GM12878 (cell line): ENCODE measurements around the gene NR6A1. TPM values are rescaled to one million over a fixed set of nuclear protein-coding genes. Genes with fewer than 3 reads are reported as not detected.

ENCODE experiments used
- BHLHE40 ChIP-seq, 2 experiments: fragments of 450-650 bp in 1 of 2; IDR thresholded peaks; 2 replicates each; pipeline ENCODE4 v1.6.1; 2011 to 2017; ENCODE audit warnings: low read depth in 2 of 2, borderline replicate concordance in 1 of 2, improper control_type of control experiment in 1 of 2, low read length in 1 of 2, mild to moderate bottlenecking in 1 of 2
- CHD2 ChIP-seq: IDR thresholded peaks from 2 replicates; pipeline ENCODE4 v1.6.1; 2011; ENCODE audit warnings: low read depth, low read length, improper control_type of control experiment, borderline replicate concordance
- CREM ChIP-seq: IDR thresholded peaks from 2 replicates; pipeline ENCODE4 v1.6.1; 2014; ENCODE audit warnings: antibody characterized with exemption, low read depth
- CTCF ChIP-seq, 3 experiments: IDR thresholded peaks in 2 of 3; conservative IDR thresholded peaks in 1 of 3; 2 replicates each; pipeline ENCODE4 v1.5.1; 2011; ENCODE audit warnings: low read depth in 3 of 3, low read length in 3 of 3, mild to moderate bottlenecking in 3 of 3, control low read depth in 2 of 3, moderate library complexity in 2 of 3, inconsistent platforms in 1 of 3, mixed read lengths in 1 of 3; ENCODE audit not compliant: control insufficient read depth in 2 of 3, insufficient read depth in 1 of 3; ENCODE audit errors: extremely low read depth in 1 of 3
- DPF2 ChIP-seq: fragments of 450-650 bp; IDR thresholded peaks from 2 replicates; pipeline ENCODE4 v1.6.1; 2017; ENCODE audit warnings: mild to moderate bottlenecking
- EED ChIP-seq: sonication (generic); IDR thresholded peaks from 2 replicates; pipeline ENCODE4 v1.6.1; 2016; ENCODE audit warnings: antibody characterized with exemption, low read depth
- FOXM1 ChIP-seq: IDR thresholded peaks from 2 replicates; pipeline ENCODE4 v1.6.1; 2012; ENCODE audit warnings: low read depth, mild to moderate bottlenecking, inconsistent platforms, low read length, moderate library complexity
- NFXL1 ChIP-seq: fragments of 450-650 bp; IDR thresholded peaks from 2 replicates; pipeline ENCODE4 v1.6.1; 2017; ENCODE audit warnings: antibody characterized with exemption, mild to moderate bottlenecking, borderline replicate concordance
- RBBP5 ChIP-seq: fragments of 200-600 bp; sonication (generic); conservative IDR thresholded peaks from 2 replicates; pipeline ENCODE4 v1.6.1; 2016
- SP1 ChIP-seq: IDR thresholded peaks from one replicate; pipeline ENCODE4 v1.6.1; 2011; ENCODE audit warnings: low read depth, low read length
- STAT1 ChIP-seq: fragments of 450-650 bp; conservative IDR thresholded peaks from 2 replicates; pipeline ENCODE4 v1.6.1; 2014; ENCODE audit warnings: antibody characterized with exemption, mild to moderate bottlenecking
- TCF3 ChIP-seq: IDR thresholded peaks from 2 replicates; pipeline ENCODE4 v1.6.1; 2012; ENCODE audit warnings: low read depth, mild to moderate bottlenecking, low read length, borderline replicate concordance; ENCODE audit not compliant: insufficient read depth
- ZBTB11 ChIP-seq: fragments of 450-650 bp; formaldehyde crosslinking; IDR thresholded peaks from 2 replicates; pipeline ENCODE4 v1.5.0; 2022; ENCODE audit warnings: mild to moderate bottlenecking, missing genetic modification characterization
- ZNF207 ChIP-seq: fragments of 450-650 bp; IDR thresholded peaks from 2 replicates; pipeline ENCODE4 v1.6.1; 2014; ENCODE audit warnings: antibody characterized with exemption, mild to moderate bottlenecking, borderline replicate concordance
- polyA plus RNA-seq, 11 experiments: library from polyadenylated mRNA; depleted of rRNA in 4 of 11; unstranded in 6 of 11; stranded (reverse) in 5 of 11; fragments of >200 nt; fragmentation: Nextera tagmentation in 4 of 11; fragmentation: Illumina TruSeq in 1 of 11; extraction: Ambion mirVana in 4 of 11; extraction: Trizol in 1 of 11; gene quantifications; 1 replicate in 1 of 11; 2 replicates in 10 of 11; pipeline versions ENCODE4 v1.2.1 to v1.2.3, GENCODE V29; 2011 to 2016; ENCODE audit warnings: inconsistent platforms in 2 of 11, missing spikeins in 2 of 11, low read depth in 1 of 11
- total RNA-seq, 4 experiments: library from RNA; depleted of rRNA in 3 of 4; stranded (reverse); fragments of >200 nt in 3 of 4; fragmentation: Illumina TruSeq in 1 of 4; extraction: Trizol in 1 of 4; gene quantifications; 2 replicates each; pipeline versions ENCODE4 v1.2.1 to v1.2.3, GENCODE V29; 2013 to 2021
- TF ChIP-seq, protein P1 (sequence below): IDR thresholded peaks from 2 replicates; pipeline ENCODE4 v1.6.1; 2012; ENCODE audit warnings: low read length, inconsistent platforms
- TF ChIP-seq, protein P2 (sequence below): fragments of 450-650 bp; IDR thresholded peaks from 2 replicates; pipeline ENCODE4 v1.6.1; 2018; ENCODE audit warnings: borderline replicate concordance, mild to moderate bottlenecking; ENCODE audit not compliant: partially characterized antibody
- TF ChIP-seq, protein P3 (sequence below): fragments of 450-650 bp; conservative IDR thresholded peaks from 2 replicates; pipeline ENCODE4 v1.6.1; 2017; ENCODE audit warnings: mild to moderate bottlenecking, moderate library complexity

The NR6A1 gene
- total and polyA plus RNA-seq, 10 of the 15 experiments (the other 5 are each of a cell fraction or from before 2014, with no cell fraction given): 1.2 to 9.2 (median 4.6) TPM

GRCh38 chr9:124800306-124801259, 29.5 kb upstream of the NR6A1 start (continued):
- no peak for TF ChIP-seq CTCF (IDR thresholded peaks at IDR 0.05 in 2 of 3, conservative IDR thresholded peaks at IDR 0.05 in 1 of 3; ENCODE audit: control insufficient read depth in 2 of 3, extremely low read depth in 1 of 3, insufficient read depth in 1 of 3, low read depth in 3 of 3, low read length in 3 of 3)
- TF ChIP-seq, protein P1, sequence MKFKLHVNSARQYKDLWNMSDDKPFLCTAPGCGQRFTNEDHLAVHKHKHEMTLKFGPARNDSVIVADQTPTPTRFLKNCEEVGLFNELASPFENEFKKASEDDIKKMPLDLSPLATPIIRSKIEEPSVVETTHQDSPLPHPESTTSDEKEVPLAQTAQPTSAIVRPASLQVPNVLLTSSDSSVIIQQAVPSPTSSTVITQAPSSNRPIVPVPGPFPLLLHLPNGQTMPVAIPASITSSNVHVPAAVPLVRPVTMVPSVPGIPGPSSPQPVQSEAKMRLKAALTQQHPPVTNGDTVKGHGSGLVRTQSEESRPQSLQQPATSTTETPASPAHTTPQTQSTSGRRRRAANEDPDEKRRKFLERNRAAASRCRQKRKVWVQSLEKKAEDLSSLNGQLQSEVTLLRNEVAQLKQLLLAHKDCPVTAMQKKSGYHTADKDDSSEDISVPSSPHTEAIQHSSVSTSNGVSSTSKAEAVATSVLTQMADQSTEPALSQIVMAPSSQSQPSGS: no peak
- TF ChIP-seq CHD2: no peak
- TF ChIP-seq DPF2: 0 out of 2 replicates have a peak, but pooled peaks have one; percentile 32
- TF ChIP-seq ZBTB11 (CRISPR knock-in tag): no peak
- TF ChIP-seq BHLHE40 (IDR thresholded peaks at IDR 0.05; ENCODE audit: borderline replicate concordance in 1 of 2, low read depth in 2 of 2, low read length in 1 of 2): peak in 1 of 2 experiments; percentile 7; a peak in 1 of 4 replicates
- TF ChIP-seq SP1: no peak
- no peak for TF ChIP-seq ZNF207
- no peak for TF ChIP-seq TCF3
- no peak for TF ChIP-seq FOXM1
- no peak for TF ChIP-seq RBBP5
- TF ChIP-seq, protein P2, sequence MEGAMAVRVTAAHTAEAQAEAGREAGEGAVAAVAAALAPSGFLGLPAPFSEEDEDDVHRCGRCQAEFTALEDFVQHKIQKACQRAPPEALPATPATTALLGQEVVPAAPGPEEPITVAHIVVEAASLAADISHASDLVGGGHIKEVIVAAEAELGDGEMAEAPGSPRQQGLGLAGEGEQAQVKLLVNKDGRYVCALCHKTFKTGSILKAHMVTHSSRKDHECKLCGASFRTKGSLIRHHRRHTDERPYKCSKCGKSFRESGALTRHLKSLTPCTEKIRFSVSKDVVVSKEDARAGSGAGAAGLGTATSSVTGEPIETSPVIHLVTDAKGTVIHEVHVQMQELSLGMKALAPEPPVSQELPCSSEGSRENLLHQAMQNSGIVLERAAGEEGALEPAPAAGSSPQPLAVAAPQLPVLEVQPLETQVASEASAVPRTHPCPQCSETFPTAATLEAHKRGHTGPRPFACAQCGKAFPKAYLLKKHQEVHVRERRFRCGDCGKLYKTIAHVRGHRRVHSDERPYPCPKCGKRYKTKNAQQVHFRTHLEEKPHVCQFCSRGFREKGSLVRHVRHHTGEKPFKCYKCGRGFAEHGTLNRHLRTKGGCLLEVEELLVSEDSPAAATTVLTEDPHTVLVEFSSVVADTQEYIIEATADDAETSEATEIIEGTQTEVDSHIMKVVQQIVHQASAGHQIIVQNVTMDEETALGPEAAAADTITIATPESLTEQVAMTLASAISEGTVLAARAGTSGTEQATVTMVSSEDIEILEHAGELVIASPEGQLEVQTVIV: no peak
- no peak for TF ChIP-seq NFXL1
- peak; percentile 21; the same call in 1 of the 2 replicates for TF ChIP-seq EED
- no peak for TF ChIP-seq STAT1
- peak; percentile 95 for TF ChIP-seq CREM
- TF ChIP-seq, protein P3, sequence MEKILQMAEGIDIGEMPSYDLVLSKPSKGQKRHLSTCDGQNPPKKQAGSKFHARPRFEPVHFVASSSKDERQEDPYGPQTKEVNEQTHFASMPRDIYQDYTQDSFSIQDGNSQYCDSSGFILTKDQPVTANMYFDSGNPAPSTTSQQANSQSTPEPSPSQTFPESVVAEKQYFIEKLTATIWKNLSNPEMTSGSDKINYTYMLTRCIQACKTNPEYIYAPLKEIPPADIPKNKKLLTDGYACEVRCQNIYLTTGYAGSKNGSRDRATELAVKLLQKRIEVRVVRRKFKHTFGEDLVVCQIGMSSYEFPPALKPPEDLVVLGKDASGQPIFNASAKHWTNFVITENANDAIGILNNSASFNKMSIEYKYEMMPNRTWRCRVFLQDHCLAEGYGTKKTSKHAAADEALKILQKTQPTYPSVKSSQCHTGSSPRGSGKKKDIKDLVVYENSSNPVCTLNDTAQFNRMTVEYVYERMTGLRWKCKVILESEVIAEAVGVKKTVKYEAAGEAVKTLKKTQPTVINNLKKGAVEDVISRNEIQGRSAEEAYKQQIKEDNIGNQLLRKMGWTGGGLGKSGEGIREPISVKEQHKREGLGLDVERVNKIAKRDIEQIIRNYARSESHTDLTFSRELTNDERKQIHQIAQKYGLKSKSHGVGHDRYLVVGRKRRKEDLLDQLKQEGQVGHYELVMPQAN: no peak
